GM21528 (cell line): ENCODE measurements around the gene CEP85L.

Experiments used
- ATAC-seq: cut with Tn5 transposase; IDR thresholded peaks from one replicate; pipeline ENCODE4 v1.9.1; 2021; ENCODE audit warnings: mild to moderate bottlenecking, moderate library complexity; ENCODE audit not compliant: unreplicated experiment, low FRiP score

Gene CEP85L

DNA sequence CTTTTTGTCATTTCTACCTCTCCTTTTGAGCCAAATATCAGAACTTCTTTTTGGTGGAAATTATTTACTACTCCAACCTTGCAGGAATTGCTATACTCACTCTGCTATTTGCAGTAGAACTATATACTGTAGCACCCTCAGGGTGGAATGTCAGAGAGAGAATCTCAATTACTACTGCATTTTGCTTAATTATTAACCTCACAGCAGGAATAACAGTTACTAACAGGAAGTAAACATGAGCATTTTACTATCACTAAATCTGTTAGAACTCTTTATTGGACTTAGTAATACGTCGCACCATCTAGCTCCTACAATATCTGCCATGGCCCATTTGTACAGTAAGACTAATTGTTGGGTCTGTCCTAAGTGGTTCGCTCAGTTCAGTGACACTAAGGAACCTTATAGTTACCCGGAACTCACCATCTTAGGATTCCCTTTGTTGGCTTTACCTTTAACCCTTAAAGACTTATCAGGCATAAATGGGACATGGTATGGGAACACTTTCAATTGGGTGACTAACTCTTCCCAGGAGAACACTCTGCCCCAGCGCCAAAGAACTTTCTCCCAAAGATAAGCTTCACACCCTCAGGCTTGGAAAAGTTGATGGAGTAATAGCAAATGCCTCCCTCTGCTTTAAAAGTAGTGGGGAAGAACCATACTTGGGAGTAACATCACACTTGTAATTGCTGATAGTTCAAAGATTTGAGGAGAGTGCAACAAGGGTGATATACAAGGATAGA lies 64.5 kb downstream of the CEP85L start:
- no peak for ATAC-seq

DNA sequence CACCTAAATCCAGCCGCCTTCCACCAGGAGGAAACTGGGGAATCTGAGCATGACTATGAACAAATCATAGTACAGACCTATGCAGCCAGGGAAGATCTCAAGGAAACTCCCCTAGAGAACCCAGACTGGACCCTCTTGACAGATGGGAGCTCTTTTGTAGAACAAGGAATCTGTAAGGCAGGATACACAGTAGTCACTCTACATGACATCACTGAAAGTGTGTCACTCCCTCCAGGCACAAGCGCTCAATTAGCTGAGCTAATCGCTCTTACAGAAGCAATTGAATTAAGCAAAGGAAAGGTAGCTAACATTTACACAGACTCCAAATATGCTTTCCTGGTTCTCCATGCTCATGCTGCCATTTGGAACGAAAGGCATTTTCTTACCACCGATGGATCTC lies 66.5 kb downstream of the CEP85L start:
- ATAC-seq: no peak

DNA sequence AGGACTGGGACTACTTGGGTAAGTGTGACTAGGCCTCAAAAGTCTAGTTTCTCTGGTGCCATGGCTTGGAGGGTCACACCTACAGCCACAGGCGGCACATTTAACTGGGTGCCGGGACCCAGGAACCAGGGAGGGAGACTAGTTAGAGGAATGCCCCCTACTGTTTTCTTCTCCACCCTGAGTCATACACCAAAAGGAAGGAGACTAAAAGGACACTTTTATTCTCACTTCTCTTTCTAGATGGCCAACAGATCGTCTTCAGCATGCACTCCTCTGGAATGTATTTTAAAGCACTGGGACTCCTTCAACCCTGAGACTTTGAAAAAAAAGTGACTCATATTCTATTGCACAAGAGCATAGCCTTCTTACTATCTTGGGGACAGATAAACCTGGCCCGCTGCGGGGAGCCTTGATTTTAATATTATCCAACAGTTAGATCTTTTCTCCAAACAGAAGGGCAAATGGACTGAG lies 69.9 kb downstream of the CEP85L start:
- no peak for ATAC-seq

DNA sequence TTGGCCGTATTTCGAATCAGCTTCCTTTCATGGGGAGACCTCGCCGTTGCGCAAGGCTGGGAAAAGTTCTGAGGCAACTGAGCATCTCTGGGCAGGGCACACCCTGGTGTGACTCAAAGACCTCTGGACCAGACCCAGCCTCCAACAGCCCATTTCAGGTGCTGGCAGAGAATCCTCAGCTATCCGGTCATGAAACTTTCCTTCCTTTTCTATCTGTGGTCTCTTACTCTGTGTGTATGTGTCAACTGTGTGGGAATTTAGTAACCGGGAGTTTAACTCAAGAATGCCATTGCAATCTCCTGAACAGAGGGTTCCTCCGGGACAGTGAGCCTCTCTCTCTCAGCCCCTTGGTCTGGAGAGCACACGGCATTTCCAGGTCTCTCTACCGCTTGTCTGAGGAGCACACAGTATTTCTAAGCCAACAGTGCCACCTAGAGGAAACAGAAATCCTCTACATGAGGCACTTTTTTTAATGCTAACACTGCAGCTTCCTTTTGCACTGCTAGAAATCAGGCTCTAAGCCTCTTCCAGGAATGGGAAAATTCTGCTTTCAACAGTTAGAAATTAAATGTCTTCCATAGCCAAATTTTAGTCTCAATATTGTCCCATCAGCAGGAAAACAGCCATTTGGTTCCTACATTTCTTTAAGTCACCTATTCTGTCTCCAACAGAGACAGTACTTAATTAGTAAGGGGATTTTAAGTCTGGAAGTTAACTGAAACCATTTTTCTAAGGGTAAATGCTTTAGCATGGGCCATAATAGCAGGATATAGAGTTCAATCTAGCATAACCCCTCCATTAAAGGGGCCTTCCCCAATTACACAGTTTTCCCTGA lies 70.6 kb downstream of the CEP85L start:
- no peak for ATAC-seq

DNA sequence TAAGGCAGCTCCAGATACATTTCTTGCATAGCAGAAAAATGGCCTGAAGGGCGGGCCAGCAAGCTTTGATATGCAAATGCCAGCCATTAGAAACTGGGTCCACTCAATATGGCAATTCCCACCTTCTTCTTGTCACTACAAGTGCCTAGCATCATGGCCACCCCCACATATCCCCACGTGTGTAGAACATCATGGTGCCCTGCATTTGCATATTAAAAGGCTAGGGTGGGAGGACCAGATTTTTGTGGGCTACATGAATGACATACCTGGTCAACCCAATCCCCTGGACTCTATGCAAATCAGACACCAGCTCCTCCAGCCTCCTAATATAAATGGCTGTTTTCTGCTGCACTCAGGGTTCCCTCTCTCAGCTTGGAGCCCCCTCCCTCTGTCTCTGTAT lies 71.6 kb downstream of the CEP85L start:
- no peak for ATAC-seq

DNA sequence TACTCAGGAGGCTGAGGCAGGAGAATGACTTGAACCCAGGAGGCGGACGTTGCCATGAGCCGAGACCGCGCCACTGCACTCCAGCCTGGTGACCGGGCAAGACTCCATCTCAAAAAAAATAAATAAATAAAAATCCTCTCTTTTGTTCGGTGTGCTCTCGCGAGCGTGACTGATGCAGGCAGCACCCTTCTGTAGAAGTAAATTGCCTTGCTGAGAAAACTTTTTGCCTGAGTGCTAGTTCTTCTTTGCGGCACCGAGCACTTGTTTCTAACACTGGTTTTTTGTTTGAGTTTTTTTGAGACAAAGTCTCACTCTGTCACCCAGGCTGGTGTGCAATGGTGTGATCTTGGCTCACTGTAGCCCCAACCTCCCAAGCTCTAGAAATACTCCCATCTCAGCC lies 72.8 kb downstream of the CEP85L start:
- ATAC-seq: no peak

DNA sequence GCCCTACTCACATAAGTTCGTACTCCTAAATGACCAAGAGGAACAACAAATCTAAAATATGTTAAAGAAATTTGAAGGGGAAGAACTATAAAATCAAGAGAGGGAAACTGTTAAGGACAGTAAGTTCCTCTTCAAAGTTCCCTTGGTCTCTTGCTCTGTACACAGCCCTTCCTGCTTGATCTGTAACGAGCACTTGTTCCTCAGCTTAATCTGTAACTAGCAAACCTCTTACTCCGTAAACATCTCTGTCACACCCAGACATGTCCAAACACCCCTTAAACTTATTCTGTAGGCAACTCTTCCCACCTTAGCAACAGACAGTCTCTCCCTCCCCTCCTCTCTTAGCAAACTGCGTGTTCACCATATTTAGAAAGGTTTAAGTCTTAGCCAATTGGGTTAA lies 73.4 kb downstream of the CEP85L start:
- ATAC-seq: no peak

DNA sequence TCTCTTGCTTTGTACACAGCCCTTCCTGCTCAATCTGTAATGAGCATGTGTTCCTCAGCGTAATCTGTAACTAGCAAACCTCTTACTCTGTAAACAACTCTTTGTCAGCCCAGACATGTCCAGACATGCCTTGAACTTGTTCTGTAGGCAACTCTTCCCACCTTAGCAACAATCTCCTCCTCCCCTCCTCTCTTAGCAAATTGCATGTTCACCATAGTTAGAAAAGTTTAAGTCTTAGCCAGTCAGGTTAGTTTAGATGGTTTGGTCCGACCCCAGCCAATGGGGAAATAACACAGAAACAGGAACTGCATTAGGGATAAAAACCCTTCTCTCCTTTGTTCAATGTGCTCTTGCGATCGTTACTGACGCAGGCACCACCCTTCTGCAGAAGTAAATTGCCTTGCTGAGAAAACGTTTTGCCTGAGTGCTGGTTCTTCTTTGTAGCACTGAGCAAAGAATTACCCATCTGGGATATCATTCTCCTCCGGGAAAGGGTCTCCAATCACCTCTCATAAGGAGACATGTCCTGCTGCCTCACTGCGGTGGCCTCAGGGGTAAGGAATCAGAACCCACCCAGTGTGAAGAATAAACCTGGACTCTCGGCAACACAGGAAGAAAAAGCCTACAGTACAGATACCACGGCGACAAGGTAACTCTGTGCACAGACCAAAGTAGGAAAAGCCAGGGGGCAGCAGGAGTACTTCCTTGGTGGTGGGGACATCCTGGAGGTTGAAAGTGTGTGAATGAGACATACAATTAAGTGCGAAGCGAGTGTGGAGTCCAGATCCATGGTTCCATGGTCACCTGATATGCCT lies 77.1 kb downstream of the CEP85L start:
- no peak for ATAC-seq

DNA sequence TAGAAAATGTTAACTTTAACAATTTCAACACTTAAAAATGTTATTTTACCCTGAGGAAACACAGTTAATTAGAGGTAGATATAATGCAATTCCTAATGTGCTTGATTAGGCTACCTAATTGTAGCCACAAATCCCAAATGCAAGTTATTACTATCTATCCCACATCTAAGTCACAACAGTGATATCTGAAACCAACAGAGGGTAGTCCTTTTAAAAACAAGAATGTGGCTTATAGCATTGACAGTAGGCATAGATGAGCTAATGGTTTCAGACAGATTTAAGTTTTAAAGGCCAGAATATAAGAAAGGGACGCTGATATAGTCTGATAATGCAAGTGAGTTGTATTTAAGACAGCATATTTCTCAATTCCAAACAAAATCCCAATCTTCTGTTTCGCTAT lies 80.3 kb downstream of the CEP85L start:
- ATAC-seq: no peak

DNA sequence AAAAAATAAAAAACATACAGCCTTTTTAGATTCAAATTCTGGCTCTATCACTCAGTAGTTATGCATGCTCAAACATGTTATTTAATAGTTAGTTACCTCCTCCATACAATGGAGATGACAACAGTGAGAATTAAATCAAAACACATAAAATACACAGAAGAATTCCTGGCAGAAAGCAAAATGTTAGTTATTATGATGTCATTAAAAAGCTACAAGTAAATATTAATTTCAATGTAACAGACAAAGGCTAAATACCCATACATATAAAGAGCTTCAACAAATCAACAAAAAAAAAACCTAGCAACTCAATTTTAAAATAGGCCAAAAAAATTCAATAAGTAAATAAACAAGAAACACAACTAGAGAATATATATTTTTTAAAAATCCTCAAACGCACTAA lies 81.9 kb downstream of the CEP85L start:
- no peak for ATAC-seq

DNA sequence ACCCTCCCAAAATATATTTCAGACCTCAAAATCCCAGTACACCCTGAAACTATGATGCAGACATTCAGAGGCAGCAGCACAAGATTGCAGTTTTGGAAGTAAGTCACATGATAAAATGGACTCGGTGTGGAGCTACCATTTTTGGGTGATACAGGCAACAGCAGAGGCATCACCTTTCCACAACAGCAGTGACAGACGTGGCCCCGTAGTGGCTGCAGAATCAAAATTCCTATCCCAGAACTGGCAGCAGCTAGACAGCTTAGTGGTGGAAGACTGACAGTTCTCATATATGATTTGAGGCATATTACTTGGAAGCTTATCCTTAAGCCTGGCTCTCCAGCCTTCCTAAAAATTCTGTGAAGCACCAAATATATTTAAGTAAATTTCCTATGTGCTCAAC lies 83.4 kb downstream of the CEP85L start:
- no peak for ATAC-seq

DNA sequence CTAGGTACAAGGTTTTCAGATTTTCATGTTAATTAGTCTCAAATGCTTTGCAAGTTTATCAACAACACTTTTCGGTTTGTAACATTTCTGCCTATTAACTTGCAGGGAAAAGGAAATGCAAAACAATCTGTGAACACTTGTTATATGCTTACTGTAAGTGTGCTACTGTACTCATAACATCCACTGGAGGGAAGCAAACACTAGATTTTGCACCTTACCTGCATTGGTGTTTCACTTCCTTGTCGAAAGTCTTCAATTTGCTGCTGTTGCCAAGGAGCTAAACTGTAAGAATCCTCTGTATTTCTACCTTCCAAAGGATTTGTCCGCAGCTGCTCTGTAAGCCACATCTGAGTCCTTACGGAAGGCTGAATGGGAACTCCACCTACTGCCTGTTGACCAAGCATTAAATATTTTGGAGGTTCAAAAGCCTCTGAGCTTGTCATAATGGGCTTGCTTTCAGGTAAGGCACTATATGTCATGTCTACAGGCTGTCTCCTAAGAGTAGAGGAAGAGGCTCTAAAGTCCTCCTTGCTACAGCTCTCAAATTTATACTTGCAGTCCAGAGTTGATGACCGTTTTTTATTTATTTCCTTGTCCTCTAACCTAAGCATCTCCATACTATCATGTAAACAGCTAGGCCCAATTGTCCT lies 86.0 kb downstream of the CEP85L start:
- ATAC-seq: peak; percentile 98

DNA sequence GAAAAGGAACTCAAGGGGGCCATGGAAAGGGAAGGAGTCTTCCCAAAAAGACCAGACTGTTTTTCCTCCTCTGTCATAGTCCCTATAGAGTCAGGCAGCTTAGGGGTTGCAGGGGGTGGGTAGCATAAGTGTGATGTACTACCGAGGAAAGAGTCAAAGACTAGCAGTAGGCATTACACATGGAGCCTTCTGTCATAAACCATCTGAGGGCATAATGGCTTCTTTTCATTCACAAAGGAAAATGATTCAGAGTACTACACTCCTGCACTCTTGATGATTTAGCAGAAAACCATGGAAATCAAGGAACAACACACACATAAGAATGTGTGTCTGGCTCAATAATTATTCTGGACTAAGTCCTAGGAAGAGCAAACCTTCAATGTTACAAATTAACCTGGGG lies 88.4 kb downstream of the CEP85L start:
- no peak for ATAC-seq

DNA sequence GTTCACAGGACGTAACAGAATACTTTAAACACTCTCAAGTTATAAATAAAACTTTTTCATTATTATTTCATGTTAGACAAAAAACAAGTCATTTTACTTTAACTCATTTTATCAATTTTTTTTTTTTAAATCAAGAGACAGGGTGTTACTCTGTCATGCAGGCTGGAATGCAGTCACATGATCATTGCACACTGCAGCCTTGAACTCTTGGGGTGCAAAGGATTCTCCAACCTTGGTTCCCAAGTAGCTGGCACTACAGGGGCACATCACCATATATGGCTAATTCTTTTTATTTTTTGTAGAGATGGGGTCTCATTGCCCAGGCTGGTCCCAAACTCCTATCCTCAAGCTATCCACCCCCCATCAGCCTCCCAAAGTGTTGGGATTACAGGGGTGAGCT lies 89.1 kb downstream of the CEP85L start:
- ATAC-seq: no peak

DNA sequence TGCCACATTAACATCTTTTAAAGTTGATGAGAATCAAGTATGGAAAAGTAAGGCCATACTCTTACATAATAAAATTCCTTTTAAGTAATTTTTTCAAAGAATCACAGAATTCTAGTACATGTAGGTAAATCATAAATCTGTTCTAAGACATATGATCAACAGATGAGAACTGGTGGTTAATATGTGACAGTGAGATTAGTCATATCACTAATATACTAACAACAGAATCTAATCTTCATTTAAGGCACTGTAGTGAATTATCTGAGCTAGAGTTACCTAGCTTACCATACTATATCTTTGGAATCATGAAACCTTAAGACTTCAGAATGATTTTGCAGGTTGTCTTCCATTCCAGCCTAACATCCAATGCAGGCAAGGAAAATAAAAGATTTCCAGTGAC lies 91.7 kb downstream of the CEP85L start:
- ATAC-seq: peak; percentile 46

DNA sequence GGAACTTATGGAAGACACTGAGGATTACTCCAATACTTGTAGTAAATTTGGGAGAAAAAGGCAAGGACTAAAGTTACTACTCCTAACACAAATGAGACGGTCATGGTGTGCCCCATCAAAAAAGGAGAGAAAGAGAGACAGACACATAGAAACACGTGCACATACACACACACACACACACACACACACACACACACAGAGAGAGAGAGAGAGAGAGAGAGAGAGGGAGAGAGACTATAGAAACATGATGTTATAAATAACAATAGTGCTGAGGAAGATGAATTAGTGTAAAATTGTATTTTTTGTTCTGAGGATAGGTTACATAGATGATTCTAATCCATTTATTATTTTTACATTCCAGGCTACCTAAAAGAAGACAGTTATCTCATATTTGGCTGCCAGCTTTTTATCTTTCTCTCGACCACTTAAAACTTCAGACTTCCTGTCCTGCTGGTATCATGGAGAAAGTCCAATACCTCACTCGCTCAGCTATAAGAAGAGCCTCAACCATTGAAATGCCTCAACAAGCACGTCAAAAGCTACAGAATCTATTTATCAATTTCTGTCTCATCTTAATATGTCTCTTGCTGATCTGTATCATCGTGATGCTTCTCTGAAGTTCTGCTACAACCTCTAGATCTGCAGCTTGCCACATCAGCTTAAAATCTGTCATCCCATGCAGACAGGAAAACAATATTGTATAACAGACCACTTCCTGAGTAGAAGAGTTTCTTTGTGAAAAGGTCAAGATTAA lies 92.8 kb downstream of the CEP85L start:
- ATAC-seq: peak; percentile 79

DNA sequence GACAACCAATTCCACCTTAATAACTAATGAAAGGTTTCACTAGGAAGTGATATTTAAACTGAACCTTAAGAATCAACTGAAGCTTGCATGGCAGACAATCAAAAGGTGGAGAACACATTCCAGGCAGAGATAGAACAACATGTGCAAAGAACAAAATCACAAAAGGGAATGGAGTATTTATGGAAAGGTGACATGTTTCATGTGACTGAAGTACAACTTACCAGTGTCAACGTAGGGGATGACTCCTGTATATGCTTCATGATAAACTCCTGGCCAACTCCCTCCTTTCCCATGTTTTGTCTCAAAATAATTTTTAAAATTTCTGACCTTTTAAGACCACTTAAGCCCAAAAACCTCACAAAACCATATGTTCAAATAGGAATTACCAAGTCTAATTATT lies 96.7 kb downstream of the CEP85L start:
- no peak for ATAC-seq

DNA sequence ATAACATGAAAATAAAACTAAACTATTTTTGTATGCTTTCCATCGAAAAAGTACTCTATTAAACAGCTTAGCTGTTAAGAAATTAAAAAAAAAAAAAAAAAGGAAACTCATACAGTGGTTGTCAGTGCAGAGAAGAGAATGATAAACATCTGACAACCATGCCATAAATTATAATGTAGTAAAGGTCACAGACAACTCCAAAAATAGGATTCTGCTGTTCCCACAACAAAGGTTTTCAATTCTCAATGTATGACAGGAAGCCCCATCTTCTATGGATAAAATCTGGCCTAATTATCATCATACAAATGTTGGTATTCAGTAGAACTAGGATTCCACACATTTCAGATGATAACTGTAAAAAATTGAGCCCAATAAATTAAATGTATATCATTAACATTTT lies 98.3 kb downstream of the CEP85L start:
- no peak for ATAC-seq

DNA sequence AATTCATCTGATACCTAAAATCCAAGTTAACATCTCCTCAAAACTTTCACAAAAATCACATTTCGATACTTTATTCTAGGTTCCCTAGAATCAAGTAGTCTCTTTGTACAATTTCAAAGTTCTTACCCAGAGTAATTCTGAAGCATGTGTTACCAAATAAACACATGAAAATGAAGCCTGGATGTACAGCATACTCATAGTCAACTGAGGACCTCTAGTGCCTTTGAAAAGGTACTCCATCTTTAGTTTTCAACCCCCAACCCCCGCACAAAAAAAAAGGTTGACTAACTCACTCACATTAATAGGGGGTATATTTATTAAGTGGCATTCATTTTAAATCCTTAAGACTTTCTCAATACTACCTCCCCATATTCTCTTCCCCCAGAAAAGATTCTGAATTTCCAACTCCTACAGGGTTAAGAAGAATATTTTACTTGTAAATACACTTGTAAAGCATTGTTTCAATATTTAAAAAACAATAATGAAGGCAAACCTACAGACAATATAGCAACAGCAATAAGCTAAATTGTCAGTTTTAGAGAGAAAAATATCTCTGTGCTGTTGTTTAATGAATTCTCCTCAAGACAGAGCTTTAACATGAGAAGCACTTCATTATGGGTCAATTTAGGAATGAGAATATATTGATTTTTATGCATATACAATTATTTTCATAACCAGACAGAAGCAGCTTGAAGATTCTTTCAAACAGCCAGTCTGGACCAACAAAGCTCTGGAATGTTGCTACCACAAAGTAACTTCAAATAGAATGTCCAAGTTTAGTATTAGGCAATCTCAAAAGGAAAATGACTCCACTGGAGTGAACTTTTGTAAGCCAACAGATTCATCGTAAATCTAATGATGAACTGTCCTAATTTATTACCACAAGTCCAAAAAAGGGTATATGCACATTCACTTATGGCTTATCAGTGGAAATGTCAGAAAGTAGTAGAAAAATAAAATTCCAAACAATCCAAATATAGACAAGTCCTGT lies 100.0 kb downstream of the CEP85L start:
- ATAC-seq: peak; percentile 82
